HG03575 (cell line): ENCODE results near the gene ARID1B.

ENCODE experiments used
- ATAC-seq: cut with Tn5 transposase; IDR thresholded peaks from one replicate; pipeline ENCODE4 v1.9.1; 2021; ENCODE audit not compliant: unreplicated experiment, insufficient number of reproducible peaks, low FRiP score; ENCODE audit errors: extremely low read depth

The ARID1B gene

DNA sequence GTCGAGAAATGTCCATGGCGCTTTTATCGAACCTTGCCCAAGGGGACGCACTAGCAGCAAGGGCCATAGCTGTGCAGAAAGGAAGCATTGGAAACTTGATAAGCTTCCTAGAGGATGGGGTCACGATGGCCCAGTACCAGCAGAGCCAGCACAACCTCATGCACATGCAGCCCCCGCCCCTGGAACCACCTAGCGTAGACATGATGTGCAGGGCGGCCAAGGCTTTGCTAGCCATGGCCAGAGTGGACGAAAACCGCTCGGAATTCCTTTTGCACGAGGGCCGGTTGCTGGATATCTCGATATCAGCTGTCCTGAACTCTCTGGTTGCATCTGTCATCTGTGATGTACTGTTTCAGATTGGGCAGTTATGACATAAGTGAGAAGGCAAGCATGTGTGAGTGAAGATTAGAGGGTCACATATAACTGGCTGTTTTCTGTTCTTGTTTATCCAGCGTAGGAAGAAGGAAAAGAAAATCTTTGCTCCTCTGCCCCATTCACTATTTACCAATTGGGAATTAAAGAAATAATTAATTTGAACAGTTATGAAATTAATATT lies 430.4 kb downstream of the ARID1B start:
- ATAC-seq, result no peak

DNA sequence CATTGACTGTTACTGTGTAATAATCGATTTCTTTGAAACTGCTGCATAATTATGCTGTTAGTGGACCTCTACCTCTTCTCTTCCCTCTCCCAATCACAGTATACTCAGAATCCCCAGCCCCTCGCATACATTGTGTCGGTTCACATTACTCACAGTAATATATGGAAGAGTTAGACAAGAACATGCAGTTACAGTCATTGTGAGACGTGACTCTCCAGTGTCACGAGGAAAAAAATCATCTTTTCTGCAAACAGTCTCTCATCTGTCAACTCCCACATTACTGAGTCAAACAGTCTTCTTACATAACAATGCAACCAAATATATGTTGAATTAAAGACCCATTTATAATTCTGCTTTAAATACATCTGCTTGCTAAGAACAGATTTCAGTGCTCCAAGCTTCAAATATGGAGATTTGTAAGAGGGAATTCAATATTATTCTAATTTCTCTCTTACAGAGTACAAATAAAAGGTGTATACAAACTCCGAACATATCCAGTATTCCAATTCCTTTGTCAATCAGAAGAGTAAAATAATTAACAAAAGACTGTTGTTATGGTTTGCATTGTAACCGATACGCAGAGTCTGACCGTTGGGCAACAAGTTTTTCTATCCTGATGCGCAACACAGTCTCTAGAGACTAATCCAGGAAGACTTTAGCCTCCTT lies 432.8 kb downstream of the ARID1B start:
- ATAC-seq, result no peak

GRCh38 chr6:157210954-157211353 lies 433.8 kb downstream of the ARID1B start:
- no peak for ATAC-seq

DNA sequence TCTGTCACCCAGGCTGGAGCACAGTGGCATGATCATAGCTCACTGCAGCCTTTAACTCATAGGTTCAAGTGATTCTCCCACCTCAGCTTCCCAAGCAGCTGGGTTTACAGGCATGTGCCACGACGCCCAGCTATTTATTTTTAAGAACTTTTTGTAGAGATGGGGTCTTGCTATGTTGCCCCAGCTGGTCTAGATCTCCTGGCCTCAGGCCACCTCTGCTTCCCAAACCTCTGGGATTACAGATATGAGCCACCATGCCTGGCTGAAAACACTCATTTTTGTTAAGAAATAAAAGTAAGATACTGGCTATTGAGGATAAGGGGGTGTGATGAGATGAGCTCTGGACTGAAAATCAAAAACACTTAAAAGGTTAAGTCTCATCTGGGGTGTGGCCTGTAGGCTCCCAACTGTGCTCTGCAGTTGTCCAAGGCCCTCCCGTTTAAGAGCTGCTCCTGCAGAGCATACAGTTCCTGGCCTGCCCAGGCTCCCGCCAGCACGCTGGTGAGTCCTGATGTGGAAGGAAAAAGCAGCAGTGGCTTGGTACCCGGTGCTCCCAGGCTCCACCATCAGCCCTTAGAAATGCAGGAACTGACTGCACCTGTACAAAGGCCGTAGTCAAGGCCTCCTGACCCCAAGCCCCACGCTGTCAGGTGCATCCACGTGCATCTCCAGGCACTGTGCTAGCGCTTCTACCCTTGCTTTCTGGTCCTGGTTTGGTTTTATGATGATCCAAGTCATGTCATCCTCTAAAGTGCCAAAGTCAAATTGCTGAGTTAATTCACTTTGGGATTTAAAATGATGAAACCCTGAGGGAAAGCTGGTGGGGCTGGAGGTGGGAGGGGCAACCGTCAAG lies 434.7 kb downstream of the ARID1B start:
- ATAC-seq, result no peak

DNA sequence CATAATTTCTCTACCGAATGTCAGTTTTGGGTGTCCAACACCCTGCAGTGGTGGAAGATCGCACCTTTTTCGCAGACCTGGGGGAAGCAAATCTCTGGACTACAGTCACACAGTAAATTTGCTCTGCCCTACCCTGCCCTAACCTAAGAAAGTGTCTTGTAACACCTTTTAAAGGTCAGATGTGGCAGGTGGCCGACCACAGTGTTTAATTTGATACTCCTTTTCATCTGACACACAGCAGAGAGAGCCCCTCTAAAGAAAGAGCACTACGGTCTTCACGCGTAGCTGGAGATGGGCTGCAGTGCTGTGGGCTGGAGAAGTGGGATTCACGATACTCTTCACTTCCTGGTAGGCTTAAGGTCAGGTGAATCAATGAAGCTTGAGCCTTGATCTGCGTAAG lies 436.2 kb downstream of the ARID1B start:
- no peak for ATAC-seq

DNA sequence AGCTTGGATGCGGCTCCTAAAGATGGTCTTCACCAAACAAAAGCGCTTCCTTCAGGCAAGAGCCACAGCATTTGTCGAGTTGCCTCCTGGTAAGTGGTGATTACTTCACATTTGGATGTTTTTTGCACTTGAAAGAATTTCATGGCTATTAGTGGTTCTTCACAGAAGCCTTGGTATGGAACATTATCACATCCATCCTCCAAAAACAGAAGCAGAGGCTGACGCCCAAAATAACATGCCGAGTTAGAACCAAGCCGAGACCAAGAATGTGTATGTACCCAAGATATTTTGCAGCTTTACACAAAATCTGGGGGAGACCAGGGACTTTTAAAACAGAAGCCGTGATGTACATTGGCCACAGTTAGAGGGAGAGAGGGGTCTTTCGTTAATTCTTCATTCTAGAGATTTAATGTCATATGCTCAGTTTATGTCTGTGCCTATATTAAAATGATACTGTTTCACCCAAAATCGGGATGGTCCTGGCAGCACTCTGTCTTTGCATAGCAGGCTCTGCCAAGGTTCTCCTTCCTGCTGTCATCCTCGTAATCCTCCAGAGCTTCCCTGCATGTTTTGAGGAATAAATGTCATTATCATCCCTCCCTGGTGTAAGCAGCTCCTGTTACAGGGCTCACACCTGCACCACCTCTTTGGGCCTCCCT lies 436.9 kb downstream of the ARID1B start:
- no peak for ATAC-seq

GRCh38 chr6:157215717-157216116 lies 438.5 kb downstream of the ARID1B start:
- no peak for ATAC-seq

- no peak for ATAC-seq
Observed at GRCh38 chr6:157216570-157216969, 439.4 kb downstream of the ARID1B start.

- ATAC-seq, result no peak
Observed at GRCh38 chr6:157217198-157217893, 440.2 kb downstream of the ARID1B start.

DNA sequence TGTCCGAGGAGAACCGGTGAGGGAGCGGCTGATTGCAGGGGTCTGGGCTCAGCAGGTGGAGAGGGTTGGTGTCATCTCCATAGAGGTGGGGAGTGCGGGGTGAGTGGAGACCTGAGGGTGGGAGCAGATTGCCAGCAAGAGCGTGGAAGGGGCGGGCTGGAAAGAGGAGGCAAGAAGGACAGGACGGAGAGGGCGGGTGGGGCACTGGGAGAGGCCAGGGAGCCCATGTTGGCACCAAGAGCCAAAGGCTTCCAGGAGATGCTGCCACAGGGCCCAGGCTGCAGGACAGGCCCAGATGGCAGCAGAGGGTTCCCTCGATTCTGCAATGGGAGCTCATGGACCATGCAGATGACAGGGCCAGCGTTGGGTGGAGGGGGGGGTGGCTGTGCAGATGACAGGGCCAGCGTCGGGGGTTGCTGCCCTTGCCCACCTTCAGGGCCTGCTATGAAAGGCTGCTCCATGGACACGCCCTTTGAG lies 440.8 kb downstream of the ARID1B start:
- no peak for ATAC-seq

- ATAC-seq, result no peak
Observed at GRCh38 chr6:157218371-157219198, 441.4 kb downstream of the ARID1B start.

GRCh38 chr6:157219201-157220200 lies 442.3 kb downstream of the ARID1B start:
- no peak for ATAC-seq

GRCh38 chr6:157220485-157220884 lies 443.3 kb downstream of the ARID1B start:
- ATAC-seq, result no peak

DNA sequence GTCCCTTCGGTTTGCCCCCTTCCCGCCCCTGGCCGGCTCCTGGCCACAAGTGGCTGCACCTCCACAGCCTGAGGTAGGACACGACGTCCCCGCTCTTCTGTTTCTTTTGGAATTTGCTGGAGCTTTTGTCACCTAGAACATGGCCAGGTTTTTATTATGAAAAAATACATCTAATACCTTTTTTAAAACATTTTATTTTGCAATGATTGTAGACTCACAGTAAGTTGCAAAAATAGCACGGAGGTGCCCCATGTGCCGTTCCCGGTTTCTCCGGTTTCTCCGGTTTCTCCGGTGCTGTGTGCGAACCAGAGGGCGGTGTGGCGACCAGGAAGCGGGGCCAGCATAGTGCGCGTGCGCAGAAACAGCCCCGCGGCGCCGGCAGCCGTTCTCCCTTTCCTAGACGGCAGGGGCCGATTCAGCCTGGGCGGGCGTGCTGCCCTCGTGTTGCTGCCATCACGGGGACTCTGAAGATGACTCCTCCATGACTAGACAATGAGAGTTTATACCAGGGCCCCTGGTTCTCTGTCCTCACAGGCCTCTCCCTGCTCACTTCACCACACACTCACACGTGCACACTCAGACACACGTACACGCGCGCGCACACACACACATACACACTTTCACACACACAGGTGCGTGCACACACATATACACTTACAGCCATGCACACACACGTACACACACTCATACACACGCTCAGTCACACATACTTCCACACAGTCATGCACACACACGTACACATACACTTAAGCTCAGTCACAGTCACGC lies 444.1 kb downstream of the ARID1B start:
- ATAC-seq, result no peak

GRCh38 chr6:157221817-157222175 lies 444.6 kb downstream of the ARID1B start:
- no peak for ATAC-seq

GRCh38 chr6:157222201-157222981 lies 445.2 kb downstream of the ARID1B start:
- no peak for ATAC-seq
